GM12878 (cell line): ENCODE data around the gene FOXO1. TPM values are rescaled to one million over a fixed set of nuclear protein-coding genes. Genes with fewer than 3 reads are reported as not detected.

ENCODE experiments used
- BMI1 ChIP-seq: fragments of 450-650 bp; IDR thresholded peaks from 2 replicates; pipeline ENCODE4 v1.6.1; 2016; ENCODE audit warnings: mild to moderate bottlenecking, moderate library complexity, borderline replicate concordance
- CBX3 ChIP-seq: fragments of 200-600 bp; sonication (generic); IDR thresholded peaks from 2 replicates; pipeline ENCODE4 v1.6.1; 2016; ENCODE audit warnings: low read depth, borderline replicate concordance
- GABPA ChIP-seq: IDR thresholded peaks from 2 replicates; pipeline ENCODE4 v1.6.1; 2014; ENCODE audit warnings: antibody characterized with exemption, low read depth, mild to moderate bottlenecking, inconsistent platforms
- KLF5 ChIP-seq: fragments of 450-650 bp; IDR thresholded peaks from 2 replicates; pipeline ENCODE4 v1.6.1; 2014; ENCODE audit warnings: mild to moderate bottlenecking; ENCODE audit not compliant: partially characterized antibody
- MTA2 ChIP-seq: fragments of 450-650 bp; IDR thresholded peaks from 2 replicates; pipeline ENCODE4 v1.6.1; 2016; ENCODE audit warnings: low read depth, mild to moderate bottlenecking, moderate library complexity
- MYB ChIP-seq: fragments of 150-350 bp; IDR thresholded peaks from 2 replicates; pipeline ENCODE4 v1.6.1; 2014; ENCODE audit warnings: mild to moderate bottlenecking, low read depth, low read length, borderline replicate concordance
- MYC ChIP-seq: IDR thresholded peaks from 2 replicates; pipeline ENCODE4 v1.6.1; 2011; ENCODE audit warnings: mild to moderate bottlenecking, low read length, moderate library complexity, inconsistent platforms; ENCODE audit not compliant: insufficient read depth, insufficient replicate concordance, insufficient read length, severe bottlenecking
- POLR2AphosphoS2 ChIP-seq: IDR thresholded peaks from 2 replicates; pipeline ENCODE4 v1.6.1; 2011; ENCODE audit warnings: low read depth, mild to moderate bottlenecking, low read length, improper control_type of control experiment, moderate library complexity
- SUZ12 ChIP-seq: fragments of 200-600 bp; sonication (generic); IDR thresholded peaks from one replicate; pipeline ENCODE4 v1.6.1; 2018; ENCODE audit warnings: antibody characterized with exemption, mild to moderate bottlenecking; ENCODE audit not compliant: unreplicated experiment
- polyA plus RNA-seq, 11 experiments: library from polyadenylated mRNA; depleted of rRNA in 4 of 11; unstranded in 6 of 11; stranded (reverse) in 5 of 11; fragments of >200 nt; fragmentation: Nextera tagmentation in 4 of 11; fragmentation: Illumina TruSeq in 1 of 11; extraction: Ambion mirVana in 4 of 11; extraction: Trizol in 1 of 11; gene quantifications; 1 replicate in 1 of 11; 2 replicates in 10 of 11; pipeline versions ENCODE4 v1.2.1 to v1.2.3, GENCODE V29; 2011 to 2016; ENCODE audit warnings: inconsistent platforms in 2 of 11, missing spikeins in 2 of 11, low read depth in 1 of 11
- total RNA-seq, 4 experiments: library from RNA; depleted of rRNA in 3 of 4; stranded (reverse); fragments of >200 nt in 3 of 4; fragmentation: Illumina TruSeq in 1 of 4; extraction: Trizol in 1 of 4; gene quantifications; 2 replicates each; pipeline versions ENCODE4 v1.2.1 to v1.2.3, GENCODE V29; 2013 to 2021
- TF ChIP-seq, protein P1 (sequence below): IDR thresholded peaks from 2 replicates; pipeline ENCODE4 v1.6.1; 2012; ENCODE audit warnings: mild to moderate bottlenecking, low read depth, low read length
- TF ChIP-seq, protein P2 (sequence below): fragments of 150-350 bp; IDR thresholded peaks from 2 replicates; pipeline ENCODE4 v1.6.1; 2016; ENCODE audit warnings: low read depth, low read length
- TF ChIP-seq, protein P3 (sequence below): fragments of 450-650 bp; formaldehyde crosslinking; IDR thresholded peaks from 2 replicates; pipeline ENCODE4 v1.4.0; 2020; ENCODE audit warnings: mild to moderate bottlenecking, moderate library complexity
- TF ChIP-seq, protein P4 (sequence below), 3 experiments: IDR thresholded peaks in 2 of 3; conservative IDR thresholded peaks in 1 of 3; 2 replicates each; pipeline ENCODE4 v1.5.1; 2011; ENCODE audit warnings: low read depth in 3 of 3, low read length in 3 of 3, mild to moderate bottlenecking in 3 of 3, control low read depth in 2 of 3, moderate library complexity in 2 of 3, inconsistent platforms in 1 of 3, mixed read lengths in 1 of 3; ENCODE audit not compliant: control insufficient read depth in 2 of 3, insufficient read depth in 1 of 3; ENCODE audit errors: extremely low read depth in 1 of 3
- TF ChIP-seq, protein P5 (sequence below): IDR thresholded peaks from 2 replicates; pipeline ENCODE4 v1.6.1; 2011; ENCODE audit warnings: low read depth, mild to moderate bottlenecking, low read length, moderate library complexity, borderline replicate concordance; ENCODE audit errors: extremely low read depth

The FOXO1 gene
- total and polyA plus RNA-seq, 10 of the 15 experiments (the other 5 are each of a cell fraction or from before 2014, with no cell fraction given), result 0.58 to 8.3 (median 0.88) TPM

DNA sequence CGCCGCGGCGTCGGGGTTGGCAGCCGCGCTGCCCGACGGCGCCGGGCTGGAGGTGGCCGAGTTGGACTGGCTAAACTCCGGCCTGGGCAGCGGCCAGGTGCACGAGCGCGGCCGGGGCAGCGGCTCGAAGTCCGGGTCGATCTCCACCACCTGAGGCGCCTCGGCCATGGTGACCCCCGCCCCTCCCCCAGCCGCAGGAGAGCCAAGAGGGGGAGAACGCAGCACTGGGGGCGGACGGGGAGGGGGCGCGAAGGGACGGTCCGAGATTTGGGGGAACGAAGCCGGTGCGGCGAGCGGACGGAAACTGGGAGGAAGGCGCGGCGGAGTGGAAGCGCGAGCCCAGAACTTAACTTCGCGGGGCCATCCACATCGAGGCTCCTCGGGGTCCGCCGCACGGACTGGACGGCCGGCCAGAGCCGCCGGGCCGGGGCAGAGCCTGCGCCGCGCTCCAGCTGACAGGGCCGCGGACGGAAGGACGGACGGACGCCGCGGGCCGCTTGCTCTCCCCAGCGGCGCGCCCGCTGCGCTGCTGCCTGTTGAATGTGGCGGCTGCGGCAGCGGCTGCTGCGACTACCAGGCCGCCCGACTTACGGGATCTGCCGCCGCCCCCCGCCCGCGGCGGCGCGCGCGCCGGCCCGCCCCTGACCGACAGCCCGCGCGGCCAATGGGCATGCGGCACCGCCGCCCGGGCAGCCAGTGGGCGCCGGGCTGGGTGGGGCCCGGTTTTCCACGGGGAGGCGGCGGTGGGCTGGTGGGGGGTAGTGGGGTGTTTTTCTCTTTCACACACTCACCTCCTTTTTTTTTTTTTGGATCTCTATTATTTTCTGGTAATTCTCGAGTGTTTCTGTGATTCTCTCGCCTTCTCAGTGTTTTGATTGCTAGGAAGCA, at the start of gene FOXO1 (continued):
- TF ChIP-seq, protein P1, sequence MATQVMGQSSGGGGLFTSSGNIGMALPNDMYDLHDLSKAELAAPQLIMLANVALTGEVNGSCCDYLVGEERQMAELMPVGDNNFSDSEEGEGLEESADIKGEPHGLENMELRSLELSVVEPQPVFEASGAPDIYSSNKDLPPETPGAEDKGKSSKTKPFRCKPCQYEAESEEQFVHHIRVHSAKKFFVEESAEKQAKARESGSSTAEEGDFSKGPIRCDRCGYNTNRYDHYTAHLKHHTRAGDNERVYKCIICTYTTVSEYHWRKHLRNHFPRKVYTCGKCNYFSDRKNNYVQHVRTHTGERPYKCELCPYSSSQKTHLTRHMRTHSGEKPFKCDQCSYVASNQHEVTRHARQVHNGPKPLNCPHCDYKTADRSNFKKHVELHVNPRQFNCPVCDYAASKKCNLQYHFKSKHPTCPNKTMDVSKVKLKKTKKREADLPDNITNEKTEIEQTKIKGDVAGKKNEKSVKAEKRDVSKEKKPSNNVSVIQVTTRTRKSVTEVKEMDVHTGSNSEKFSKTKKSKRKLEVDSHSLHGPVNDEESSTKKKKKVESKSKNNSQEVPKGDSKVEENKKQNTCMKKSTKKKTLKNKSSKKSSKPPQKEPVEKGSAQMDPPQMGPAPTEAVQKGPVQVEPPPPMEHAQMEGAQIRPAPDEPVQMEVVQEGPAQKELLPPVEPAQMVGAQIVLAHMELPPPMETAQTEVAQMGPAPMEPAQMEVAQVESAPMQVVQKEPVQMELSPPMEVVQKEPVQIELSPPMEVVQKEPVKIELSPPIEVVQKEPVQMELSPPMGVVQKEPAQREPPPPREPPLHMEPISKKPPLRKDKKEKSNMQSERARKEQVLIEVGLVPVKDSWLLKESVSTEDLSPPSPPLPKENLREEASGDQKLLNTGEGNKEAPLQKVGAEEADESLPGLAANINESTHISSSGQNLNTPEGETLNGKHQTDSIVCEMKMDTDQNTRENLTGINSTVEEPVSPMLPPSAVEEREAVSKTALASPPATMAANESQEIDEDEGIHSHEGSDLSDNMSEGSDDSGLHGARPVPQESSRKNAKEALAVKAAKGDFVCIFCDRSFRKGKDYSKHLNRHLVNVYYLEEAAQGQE, result no peak
- TF ChIP-seq, protein P2, sequence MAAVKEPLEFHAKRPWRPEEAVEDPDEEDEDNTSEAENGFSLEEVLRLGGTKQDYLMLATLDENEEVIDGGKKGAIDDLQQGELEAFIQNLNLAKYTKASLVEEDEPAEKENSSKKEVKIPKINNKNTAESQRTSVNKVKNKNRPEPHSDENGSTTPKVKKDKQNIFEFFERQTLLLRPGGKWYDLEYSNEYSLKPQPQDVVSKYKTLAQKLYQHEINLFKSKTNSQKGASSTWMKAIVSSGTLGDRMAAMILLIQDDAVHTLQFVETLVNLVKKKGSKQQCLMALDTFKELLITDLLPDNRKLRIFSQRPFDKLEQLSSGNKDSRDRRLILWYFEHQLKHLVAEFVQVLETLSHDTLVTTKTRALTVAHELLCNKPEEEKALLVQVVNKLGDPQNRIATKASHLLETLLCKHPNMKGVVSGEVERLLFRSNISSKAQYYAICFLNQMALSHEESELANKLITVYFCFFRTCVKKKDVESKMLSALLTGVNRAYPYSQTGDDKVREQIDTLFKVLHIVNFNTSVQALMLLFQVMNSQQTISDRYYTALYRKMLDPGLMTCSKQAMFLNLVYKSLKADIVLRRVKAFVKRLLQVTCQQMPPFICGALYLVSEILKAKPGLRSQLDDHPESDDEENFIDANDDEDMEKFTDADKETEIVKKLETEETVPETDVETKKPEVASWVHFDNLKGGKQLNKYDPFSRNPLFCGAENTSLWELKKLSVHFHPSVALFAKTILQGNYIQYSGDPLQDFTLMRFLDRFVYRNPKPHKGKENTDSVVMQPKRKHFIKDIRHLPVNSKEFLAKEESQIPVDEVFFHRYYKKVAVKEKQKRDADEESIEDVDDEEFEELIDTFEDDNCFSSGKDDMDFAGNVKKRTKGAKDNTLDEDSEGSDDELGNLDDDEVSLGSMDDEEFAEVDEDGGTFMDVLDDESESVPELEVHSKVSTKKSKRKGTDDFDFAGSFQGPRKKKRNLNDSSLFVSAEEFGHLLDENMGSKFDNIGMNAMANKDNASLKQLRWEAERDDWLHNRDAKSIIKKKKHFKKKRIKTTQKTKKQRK, result no peak
- TF ChIP-seq BMI1 (no peak), CBX3 (no peak), POLR2AphosphoS2 (no peak), SUZ12 (no peak), MTA2 (no peak), KLF5 (no peak), GABPA (no peak), MYB (no peak), MYC (no peak)
- TF ChIP-seq, protein P3, sequence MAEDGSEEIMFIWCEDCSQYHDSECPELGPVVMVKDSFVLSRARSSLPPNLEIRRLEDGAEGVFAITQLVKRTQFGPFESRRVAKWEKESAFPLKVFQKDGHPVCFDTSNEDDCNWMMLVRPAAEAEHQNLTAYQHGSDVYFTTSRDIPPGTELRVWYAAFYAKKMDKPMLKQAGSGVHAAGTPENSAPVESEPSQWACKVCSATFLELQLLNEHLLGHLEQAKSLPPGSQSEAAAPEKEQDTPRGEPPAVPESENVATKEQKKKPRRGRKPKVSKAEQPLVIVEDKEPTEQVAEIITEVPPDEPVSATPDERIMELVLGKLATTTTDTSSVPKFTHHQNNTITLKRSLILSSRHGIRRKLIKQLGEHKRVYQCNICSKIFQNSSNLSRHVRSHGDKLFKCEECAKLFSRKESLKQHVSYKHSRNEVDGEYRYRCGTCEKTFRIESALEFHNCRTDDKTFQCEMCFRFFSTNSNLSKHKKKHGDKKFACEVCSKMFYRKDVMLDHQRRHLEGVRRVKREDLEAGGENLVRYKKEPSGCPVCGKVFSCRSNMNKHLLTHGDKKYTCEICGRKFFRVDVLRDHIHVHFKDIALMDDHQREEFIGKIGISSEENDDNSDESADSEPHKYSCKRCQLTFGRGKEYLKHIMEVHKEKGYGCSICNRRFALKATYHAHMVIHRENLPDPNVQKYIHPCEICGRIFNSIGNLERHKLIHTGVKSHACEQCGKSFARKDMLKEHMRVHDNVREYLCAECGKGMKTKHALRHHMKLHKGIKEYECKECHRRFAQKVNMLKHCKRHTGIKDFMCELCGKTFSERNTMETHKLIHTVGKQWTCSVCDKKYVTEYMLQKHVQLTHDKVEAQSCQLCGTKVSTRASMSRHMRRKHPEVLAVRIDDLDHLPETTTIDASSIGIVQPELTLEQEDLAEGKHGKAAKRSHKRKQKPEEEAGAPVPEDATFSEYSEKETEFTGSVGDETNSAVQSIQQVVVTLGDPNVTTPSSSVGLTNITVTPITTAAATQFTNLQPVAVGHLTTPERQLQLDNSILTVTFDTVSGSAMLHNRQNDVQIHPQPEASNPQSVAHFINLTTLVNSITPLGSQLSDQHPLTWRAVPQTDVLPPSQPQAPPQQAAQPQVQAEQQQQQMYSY (CRISPR knock-in tag), result no peak
- TF ChIP-seq, protein P4, sequence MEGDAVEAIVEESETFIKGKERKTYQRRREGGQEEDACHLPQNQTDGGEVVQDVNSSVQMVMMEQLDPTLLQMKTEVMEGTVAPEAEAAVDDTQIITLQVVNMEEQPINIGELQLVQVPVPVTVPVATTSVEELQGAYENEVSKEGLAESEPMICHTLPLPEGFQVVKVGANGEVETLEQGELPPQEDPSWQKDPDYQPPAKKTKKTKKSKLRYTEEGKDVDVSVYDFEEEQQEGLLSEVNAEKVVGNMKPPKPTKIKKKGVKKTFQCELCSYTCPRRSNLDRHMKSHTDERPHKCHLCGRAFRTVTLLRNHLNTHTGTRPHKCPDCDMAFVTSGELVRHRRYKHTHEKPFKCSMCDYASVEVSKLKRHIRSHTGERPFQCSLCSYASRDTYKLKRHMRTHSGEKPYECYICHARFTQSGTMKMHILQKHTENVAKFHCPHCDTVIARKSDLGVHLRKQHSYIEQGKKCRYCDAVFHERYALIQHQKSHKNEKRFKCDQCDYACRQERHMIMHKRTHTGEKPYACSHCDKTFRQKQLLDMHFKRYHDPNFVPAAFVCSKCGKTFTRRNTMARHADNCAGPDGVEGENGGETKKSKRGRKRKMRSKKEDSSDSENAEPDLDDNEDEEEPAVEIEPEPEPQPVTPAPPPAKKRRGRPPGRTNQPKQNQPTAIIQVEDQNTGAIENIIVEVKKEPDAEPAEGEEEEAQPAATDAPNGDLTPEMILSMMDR (IDR thresholded peaks at IDR 0.05 in 2 of 3, conservative IDR thresholded peaks at IDR 0.05 in 1 of 3; ENCODE audit: control insufficient read depth in 2 of 3, extremely low read depth in 1 of 3, insufficient read depth in 1 of 3, low read depth in 3 of 3, low read length in 3 of 3), result peak in 1 of 3 experiments; percentile 14; a peak in 1 of 6 replicates
- TF ChIP-seq, protein P5, sequence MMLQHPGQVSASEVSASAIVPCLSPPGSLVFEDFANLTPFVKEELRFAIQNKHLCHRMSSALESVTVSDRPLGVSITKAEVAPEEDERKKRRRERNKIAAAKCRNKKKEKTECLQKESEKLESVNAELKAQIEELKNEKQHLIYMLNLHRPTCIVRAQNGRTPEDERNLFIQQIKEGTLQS, result no peak
